CD4-positive, alpha-beta T cell treated with Interleukin-1 beta for 1 hour (primary cell): ENCODE measurements around the gene TOR1A.
"Not testable (repeated sequence)": the region's sequence is repeated elsewhere in the genome, so short reads cannot be mapped to it uniquely, and the experiment has no call there.

Experiments used
- DNase-seq, 2 donors: peaks; one replicate each; pipeline ENCODE4 v3.0.0-alpha.2; 2020 to 2022

The TOR1A gene

DNA sequence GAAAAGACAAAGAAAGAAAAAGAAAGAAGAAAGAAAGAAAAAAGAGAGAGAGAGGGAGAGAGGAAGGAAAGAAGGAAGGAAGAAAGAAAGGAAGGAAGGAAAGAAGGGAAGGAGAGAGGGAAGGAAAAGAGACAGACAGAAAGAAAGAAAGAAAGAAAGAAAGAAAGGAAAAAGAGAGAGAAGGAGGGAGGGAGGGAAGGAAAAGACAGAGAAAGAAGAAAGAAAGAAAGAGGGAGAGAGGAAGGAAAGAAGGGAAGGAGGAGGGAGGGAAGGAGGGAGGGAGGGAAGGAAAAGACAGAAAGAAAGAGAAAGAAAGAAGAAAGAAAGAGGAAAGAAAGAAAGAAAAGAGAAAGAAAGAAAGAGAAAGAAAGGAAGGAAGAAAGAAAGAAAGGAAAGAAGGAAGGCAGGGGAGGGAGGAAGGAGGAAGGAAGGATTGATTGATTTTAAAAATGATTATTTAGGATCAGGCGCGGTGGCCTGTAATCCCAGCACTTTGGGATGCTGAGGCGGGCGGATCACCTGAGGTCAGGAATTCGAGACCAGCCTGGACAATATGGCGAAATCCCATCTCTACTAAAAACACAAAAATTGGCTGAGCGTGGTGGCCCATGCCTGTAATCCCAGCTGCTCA is 44.3 kb downstream of the TOR1A start:
- DNase-seq, result no peak

DNA sequence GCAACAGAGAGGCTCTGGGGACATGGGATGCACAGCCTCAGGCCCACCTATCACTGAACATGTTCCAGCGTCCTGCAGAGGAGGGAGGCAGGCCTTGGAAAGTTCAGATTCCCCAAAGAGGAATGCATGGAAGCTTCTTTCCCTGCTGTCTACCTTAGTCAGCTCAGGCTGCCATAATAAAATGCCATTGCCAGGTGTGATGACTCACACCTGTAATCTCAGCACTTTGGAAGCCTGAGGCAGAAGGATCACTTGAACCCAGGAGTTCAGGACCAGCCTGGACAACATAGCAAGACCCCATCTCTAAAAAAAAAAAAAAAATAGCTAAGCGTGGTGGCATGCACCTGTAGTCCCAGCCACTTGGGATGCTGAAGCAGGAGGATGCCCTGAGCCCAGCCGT is 45.5 kb downstream of the TOR1A start:
- DNase-seq, result no peak

- DNase-seq, result peak in 1 of 2 donors; percentile 20
These were observed 46.2 kb downstream of the TOR1A start for GRCh38 chr9:129777769-129778130.

GRCh38 chr9:129776938-129777768 is 46.8 kb downstream of the TOR1A start:
- DNase-seq, result peak; percentile 37 to 92

DNA sequence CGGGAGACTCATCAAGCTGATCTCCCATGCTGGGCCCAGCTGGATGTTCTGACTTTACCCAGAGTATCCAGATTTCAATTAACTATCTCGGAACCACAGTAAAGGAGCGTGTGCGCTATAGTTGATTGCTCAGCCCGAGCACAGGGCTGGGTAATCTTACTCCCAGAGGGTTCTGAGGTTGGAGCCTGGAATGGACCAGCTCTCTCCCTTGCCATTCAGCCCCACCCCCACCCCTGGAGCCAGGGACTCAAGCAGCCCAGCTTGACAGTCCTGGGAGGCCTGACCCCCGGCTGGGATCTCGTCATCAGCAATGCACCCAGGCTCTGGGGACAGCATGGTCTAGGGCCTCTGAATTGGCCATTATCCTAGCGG is 47.4 kb downstream of the TOR1A start:
- DNase-seq, result no peak

DNA sequence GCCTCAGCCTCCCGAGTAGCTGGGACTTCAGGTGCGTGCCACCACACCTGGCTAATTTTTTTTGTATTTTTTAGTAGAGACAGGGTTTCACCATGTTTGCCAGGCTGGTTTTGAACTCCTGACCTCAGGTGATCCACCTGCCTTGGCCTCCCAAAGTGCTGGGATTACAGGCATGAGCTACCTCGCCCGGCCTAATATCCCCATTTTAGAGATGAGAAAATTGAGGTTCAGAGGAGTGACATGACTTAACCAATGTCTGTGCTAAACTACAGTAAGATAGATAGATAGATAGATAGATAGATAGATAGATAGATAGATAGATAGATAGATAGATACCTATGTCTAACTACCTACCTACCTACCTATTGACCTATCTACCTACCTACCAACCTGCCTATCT is 47.8 kb downstream of the TOR1A start:
- not testable (repeated sequence) for DNase-seq

DNA sequence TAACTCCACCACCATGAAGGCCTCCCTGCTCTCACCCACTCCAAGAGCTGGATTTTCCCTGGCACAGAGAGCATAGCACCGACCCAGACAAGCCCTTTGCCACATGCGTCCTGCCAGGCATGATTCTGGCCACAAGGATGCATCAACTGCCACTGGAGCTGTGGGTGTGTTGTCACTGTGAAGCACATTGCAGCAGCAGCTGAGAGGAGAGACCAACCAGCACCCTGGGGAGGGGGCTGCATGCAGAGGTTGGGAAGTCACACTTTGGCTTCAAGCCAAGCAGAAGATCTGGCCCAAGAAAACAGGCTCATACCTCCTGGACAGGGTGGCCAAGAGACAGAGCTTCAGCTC is 48.5 kb downstream of the TOR1A start:
- peak in 1 of 2 donors; percentile 7 for DNase-seq

DNA sequence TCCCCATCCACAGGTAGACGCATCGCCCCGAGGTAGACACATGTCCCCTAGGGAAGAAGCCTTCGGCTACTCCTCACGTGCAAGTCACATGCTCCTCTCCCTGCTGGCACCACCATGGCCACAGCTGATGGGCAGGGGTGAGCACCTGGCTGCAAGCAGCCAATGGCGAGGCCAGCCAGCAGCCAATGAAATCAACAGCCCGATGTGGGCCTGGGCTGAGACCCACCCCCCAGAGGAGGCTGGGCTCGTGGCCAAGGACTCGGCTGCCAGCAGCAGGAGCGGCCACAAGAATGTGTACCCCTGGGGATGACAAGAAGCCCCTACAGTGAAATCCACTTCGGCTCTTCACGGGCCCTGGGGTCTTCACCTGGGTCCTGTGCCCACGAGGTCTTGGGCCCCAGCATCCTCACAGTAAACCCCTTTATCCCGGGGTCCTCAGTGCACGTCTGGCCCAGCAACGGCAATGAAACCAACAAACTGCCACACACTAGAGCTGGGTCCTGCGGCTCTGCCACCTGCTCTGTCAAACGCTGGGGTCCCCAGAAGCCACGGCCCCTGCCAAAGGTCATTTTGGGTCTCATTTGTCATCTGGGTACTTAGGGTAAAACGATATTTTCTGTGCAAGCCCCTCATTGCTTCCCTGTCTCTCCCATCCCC is 49.0 kb downstream of the TOR1A start:
- DNase-seq, result no peak

DNA sequence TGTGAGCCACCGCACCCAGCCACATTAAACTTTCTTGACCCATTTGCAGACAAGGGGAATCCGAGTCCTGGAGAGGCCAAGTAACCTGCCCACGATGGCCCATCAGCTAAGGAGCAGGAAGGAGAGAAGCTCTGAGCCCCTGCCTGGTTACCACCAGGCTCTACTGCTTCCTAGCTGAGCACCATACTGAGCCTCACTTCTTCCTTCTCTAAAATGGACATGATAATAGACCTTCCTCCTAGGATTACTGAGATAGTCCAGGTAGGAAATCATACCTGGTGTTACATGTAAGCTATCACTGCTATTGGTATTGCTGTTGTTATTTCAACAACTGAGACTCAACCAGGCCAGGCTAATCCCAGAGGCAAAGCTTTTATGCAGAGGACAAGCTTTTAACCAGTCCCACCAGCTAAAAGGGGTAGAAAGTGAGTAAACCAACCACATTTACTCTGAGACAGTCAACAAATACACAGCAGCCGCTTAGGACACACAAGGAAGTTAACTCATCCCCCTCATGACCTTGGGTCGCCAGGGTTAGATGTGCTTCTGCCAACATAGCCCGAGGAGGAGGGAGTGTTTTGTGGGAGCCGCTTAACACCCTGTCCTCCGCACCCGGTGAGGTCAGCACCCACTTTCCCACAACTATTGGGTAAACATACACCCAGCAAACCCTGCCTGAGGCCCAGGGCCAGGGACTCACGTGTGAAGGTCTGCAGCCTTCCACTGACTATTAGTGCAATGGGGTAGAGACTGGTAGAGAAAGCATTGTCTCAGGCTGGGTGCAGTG is 50.5 kb downstream of the TOR1A start:
- DNase-seq, result peak; percentile 15 to 86

- no peak for DNase-seq
These were observed 53.2 kb downstream of the TOR1A start for GRCh38 chr9:129770741-129771140.

DNA sequence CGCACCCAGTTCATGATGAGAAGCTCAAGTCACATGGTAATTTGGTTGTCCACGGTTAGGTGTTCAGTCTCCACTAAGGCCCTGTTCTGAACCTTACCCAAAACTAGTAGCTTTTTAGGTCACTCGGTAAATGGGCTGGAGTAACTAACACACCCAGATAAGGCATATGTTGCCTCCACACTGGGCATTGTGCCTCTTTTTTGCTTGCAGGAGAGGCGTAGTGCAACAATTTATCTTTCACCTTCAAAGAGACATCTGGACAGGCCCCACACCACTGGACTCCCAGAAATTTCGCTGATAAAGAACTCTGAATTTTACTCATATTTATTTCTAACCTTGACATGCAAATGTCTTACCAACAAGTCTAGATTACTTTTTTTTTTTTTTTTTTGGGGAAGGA is 54.3 kb downstream of the TOR1A start:
- no peak for DNase-seq

DNA sequence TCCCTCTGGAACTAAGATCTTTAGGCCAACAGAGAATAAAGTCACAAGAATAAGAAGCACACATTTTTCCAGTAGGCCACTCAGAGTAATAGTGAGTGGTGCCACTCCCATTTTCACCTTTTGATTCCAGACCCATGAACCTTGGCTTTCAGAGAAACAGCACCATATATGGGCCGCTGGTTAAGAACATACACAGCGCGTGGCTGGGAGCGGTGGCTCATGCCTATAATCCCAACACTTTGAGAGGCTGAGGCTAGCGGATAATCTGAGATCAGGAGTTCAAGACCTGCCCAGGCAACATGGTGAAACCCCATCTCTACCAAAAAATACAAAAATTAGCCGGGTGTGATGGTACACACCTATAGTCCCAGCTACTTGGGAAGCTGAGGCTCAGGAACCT is 55.5 kb downstream of the TOR1A start:
- DNase-seq, result no peak

DNA sequence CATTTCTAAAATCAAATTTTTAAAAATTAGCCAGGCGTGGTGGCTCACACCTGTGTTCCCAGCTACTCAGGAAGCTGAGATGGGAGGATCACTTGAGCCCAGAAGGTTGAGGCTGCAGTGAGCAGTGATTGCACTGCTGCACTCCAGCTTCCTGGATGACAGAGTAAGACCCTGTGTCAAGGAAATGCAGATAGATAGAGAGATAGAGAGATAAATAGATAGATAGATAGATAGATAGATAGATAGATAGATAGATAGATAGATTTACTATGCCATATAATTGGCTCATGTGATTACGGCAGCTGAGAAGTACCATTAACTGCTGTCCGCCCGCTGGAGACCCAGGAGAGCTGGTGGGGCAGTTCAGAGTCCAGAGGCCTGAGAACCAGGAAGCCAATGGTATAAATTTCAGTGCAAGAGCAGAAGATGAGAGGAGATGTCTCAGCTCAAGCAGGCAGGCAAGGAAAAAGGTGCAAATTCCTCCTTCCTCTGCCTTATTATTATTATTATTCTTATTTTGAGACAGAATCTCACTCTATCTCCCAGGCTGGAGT is 58.1 kb downstream of the TOR1A start:
- no peak for DNase-seq

- no peak for DNase-seq
These were observed 60.7 kb downstream of the TOR1A start for GRCh38 chr9:129762985-129763926.
